ENCODE results near the gene GATA6. TPM values are rescaled to one million over a fixed set of nuclear protein-coding genes. Genes with fewer than 3 reads are reported as not detected.

The GATA6 gene
- total and polyA plus RNA-seq, 2 of the 13 experiments (the other 11 are each of a cell fraction or from before 2014, with no cell fraction given) = 0.84 to 3.2 TPM

- no peak for TF ChIP-seq ZNF503 (CRISPR knock-in tag; IDR thresholded peaks at IDR 0.05)
- peak; percentile 83 for TF ChIP-seq HOXA3 (CRISPR knock-in tag; IDR thresholded peaks at IDR 0.05)
- TF ChIP-seq ZC3H13 (CRISPR knock-in tag; IDR thresholded peaks at IDR 0.05) = no peak
- TF ChIP-seq MED13 (CRISPR knock-in tag; IDR thresholded peaks at IDR 0.05) = no peak
- TF ChIP-seq ZNF850 (CRISPR knock-in tag; conservative IDR thresholded peaks at IDR 0.05) = no peak
- TF ChIP-seq ZNF280D (CRISPR knock-in tag; IDR thresholded peaks at IDR 0.05) = 0 out of 2 replicates have a peak, but pooled peaks have one; percentile 63
- TF ChIP-seq TSC22D2 (CRISPR knock-in tag; IDR thresholded peaks at IDR 0.05; ENCODE audit: borderline replicate concordance) = no peak
- TF ChIP-seq ZNF609 (CRISPR knock-in tag; IDR thresholded peaks at IDR 0.05; ENCODE audit: borderline replicate concordance) = peak; percentile 39; the same call in 1 of the 2 replicates
- TF ChIP-seq ZNF282 (IDR thresholded peaks at IDR 0.05; ENCODE audit: partially characterized antibody) = no peak
- TF ChIP-seq DNMT3B (CRISPR knock-in tag; conservative IDR thresholded peaks at IDR 0.05) = no peak
- TF ChIP-seq BRD4 (CRISPR knock-in tag; IDR thresholded peaks at IDR 0.05) = peak; percentile 84; the same call in 1 of the 2 replicates
- TF ChIP-seq ZNF326 (CRISPR knock-in tag; IDR thresholded peaks at IDR 0.05; ENCODE audit: borderline replicate concordance) = no peak
- no peak for TF ChIP-seq SETDB1 (CRISPR knock-in tag; IDR thresholded peaks at IDR 0.05; ENCODE audit: borderline replicate concordance)
- peak; percentile 25; the same call in 1 of the 2 replicates for TF ChIP-seq ZNF512B (CRISPR knock-in tag; IDR thresholded peaks at IDR 0.05; ENCODE audit: borderline replicate concordance)
- TF ChIP-seq SRSF9 (IDR thresholded peaks at IDR 0.05; ENCODE audit: borderline replicate concordance, insufficient read depth, low read depth, low read length, poor library complexity, severe bottlenecking) = no peak
- peak; percentile 99 for TF ChIP-seq ZNF780A (CRISPR knock-in tag; IDR thresholded peaks at IDR 0.05)
- no peak for TF ChIP-seq MTF1 (CRISPR knock-in tag; IDR thresholded peaks at IDR 0.05)
These were observed 24.8 kb downstream of the GATA6 start (continued) for GRCh38 chr18:22194151-22194598.
